Activated CD8-positive, alpha-beta memory T cell treated with anti-CD3 and anti-CD28 coated beads, Interleukin-2, amount 50 U/mL, for 1 hour (primary cell): ENCODE data around the gene UXS1.

Source experiments
- DNase-seq: peaks from one replicate; pipeline ENCODE4 v3.0.0-alpha.2; 2020; ENCODE audit errors: extremely low read depth

UXS1 gene

DNA sequence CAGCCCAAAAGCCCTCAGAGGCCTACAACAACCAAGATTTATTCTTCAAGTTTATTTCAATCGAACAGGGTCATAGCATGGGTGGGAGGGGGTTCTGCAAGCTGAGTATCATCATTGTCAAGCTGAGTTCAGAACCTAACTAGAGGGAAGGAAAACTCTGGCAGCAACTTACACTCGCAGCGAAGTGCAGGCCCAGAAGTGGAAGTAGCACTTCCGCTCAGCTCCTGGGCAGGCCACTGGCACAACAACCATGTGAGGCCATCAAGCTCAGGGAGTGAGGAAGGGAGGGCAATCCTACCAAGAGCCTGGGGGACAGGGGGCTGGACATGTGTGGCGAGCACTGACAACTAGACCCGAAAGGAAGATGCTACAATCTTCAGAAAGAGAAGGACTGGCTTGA lies 4.8 kb downstream of the UXS1 start:
- no peak for DNase-seq

- DNase-seq, result no peak
Observed at GRCh38 chr2:106187273-106187891, 6.7 kb downstream of the UXS1 start.

DNA sequence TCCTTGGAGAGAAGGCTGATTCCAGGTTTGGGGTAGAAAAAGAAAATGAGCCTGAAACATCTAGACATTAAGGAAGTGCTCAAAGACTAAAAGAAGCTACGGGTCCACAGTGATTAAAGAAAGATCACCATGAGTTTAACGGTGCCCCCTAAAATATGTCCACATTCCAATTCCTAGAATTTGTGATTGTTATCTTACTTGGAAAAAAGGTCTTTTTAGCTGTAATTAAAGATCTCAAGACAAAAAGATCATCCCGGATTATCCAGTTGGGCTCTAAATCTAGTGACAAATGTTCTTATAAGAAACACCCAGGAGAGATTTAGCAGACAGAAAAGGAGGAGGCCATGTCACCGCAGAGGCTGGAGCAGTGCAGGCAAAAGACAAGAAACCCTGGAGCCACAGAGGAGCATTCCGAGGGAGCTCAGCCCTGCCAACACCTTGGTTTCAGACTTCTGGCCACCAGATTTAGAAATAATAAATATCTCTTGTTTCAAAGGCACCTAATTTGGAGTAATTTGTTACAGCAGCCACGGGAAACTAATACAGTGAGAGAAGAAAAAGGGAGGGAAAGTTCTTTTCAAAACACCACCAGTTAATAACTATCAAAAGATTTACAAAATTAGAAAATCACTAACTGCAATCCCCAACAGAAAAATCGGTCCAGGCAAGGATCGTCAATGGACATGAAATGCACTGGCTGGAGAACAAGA lies 8.5 kb downstream of the UXS1 start:
- no peak for DNase-seq

DNA sequence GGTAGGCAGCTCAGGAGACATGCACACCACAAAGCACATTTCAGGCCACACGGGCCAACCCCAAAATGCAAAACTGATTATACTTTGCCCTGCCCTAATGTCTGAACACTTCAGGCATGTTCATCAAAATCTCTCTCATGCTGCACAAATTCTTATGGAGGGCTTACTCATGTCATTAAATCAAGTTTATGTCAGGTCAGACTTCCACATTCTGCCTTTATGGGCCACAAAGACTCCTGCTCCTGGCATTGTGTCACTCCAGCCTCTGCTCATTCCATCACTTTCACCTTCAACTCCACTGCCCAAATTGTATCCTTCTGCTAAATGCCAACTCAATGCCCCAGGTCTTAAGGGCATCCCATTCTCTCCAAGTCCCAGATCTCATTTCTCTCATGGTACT lies 9.2 kb downstream of the UXS1 start:
- no peak for DNase-seq

GRCh38 chr2:106184394-106184793 lies 9.7 kb downstream of the UXS1 start:
- no peak for DNase-seq

DNA sequence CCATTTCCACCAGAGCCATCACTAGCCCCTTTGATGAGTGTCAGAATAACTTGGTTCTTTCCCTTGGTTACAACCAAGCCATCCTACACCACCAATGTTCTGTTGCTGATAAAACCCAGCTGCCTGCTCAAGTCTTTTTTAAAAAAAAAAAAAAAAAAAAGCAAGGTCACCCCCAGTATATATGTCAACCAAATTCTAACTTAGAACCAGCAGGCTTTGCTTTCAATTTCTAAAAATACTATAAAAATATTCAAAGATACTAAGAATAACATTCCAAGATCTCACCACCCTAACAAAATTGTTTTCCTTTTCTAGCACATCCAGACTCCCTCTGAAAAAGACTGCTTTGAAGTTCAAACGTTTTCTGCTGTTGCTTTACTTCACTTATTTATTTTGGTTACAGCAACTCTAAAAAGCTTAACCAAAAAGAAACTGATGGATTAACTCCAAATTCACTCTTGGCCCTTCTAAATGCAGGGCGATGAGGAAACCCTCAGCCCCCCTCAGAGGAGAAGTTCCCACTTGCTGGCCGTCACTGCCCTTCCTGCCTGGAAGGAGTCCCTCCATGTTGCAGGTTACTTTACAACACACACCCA lies 10.9 kb downstream of the UXS1 start:
- no peak for DNase-seq

GRCh38 chr2:106181064-106181463 lies 13.0 kb downstream of the UXS1 start:
- DNase-seq, result no peak

GRCh38 chr2:106180602-106181001 lies 13.5 kb downstream of the UXS1 start:
- DNase-seq, result no peak

DNA sequence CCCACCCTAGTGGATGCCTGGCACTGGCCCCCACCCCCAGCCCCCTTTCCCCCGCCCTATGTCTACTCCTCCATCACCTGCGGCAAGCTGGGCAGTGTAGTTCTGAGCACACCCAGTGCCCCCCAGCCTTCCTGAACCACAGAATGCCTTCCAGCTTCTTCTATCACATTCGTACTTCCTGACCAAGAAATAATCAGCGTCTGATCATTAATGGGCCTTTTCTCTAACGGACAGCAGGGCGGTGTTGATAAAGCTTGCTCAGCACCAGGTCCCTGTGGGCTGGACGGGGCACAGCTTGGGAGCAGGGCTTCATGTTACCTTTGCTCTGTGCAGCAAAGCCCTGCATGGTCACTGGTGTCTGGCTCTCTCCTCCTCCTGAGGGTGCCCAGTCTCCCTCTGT lies 15.4 kb downstream of the UXS1 start:
- no peak for DNase-seq

DNA sequence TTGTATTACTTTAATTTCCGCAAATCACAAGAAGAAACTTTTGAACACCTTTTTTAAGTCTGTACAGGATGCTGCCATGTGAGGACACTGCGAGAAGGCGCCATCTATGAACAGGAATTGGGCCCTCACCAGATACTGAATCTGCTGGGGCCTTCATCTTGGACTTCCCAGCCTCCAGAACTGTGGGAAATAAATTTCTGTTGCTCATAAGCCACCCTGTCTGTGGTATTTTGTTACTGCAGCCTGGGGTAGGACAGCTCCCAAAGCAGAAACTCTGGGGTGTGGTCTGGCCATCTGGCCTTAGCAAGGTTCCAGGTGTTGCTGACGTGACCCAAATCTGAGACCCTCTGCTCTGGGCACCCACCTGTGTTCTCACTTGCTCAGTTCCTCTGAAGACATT lies 16.5 kb downstream of the UXS1 start:
- no peak for DNase-seq

- no peak for DNase-seq
Observed at GRCh38 chr2:106176446-106177099, 17.5 kb downstream of the UXS1 start.

DNA sequence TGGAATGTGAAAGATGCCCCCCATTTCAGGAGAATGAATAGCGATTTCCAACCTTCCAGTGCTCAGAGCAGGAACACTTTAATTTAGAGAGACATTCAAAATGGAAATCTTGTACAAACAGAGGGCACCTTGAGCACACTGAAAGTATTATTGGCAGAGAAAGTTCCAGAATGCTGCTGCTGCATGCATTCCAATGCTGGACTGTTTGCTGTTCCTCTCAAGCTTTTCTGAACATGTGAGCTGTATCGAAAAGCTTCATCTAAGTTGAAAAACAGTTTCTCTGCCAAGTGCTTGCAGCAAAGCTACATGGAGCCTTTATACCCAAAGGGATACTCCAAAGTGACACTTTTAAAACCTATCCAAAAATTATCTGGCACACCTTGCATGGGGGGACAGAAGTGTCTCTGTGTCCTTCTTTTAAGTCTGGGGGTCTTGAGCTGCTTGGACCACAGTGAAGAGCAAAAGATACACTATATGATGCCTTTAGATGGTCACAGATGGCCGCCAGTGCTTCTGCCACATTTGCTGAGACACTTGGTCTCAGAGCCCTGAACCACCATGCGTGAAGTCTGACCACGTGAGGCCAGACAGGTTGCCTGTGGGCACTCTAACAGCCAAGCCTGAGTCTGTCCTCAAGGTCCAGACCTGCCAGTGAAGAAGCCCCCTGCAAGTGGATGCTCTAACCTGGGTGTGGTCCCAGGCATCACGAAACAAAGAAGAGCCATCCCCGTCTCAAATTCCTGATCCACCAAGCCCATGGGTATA lies 18.8 kb downstream of the UXS1 start:
- DNase-seq, result no peak

DNA sequence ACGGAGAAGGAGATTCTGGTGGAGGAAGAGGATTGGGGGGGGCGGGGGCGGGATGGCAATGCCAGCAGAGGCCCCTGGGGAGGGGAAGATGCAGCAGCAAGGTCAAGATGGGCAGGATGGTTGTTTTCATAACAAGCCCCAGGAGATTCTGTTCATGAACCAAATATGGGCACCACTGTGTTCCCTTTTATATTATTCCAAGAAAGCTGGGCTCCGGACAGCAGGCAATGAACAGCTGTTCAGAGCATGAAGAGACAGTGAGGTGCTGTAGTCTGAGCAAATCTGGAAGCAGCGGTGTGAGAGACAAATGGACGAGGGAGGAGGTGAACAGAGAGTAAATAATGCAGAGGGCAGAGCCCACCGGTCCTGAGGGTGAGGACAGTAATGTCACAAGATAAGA lies 20.0 kb downstream of the UXS1 start:
- no peak for DNase-seq

DNA sequence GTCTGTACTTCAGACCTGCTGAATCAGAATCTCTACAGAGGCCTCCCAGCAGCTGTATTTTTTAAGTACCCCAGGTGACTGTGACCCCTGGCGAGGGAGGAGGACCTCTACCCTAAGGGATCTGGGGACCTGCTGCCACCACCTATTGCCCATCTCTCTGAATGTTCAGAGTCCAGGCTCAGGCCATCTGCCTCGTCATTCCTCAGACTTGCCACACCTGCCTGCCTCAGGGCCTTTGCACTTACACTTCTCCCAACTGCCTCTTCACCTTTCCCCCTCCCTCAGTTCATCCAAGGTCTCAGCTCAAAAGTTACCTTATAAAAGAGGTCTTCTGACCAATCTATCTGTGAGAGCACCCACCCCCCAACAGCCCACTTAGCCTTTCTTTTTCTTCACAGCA lies 21.5 kb downstream of the UXS1 start:
- no peak for DNase-seq

DNA sequence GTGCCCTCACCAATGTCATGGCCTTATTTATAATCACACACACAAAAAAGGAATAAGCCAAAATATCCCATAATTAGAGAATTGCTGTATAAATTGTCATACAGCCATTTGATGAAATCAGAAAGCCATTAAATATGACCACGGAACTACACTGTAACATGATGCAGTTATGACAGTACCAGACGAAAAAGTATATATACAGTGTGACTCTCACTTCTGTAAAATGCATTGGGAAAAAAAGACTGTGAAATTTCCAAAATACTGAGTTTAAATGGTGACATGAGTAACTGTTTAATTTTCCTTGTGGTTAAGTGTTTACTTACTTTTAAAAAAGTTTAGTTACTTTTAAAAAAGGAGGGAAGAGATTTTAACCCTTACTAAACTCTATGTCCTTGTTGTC lies 25.4 kb downstream of the UXS1 start:
- no peak for DNase-seq

DNA sequence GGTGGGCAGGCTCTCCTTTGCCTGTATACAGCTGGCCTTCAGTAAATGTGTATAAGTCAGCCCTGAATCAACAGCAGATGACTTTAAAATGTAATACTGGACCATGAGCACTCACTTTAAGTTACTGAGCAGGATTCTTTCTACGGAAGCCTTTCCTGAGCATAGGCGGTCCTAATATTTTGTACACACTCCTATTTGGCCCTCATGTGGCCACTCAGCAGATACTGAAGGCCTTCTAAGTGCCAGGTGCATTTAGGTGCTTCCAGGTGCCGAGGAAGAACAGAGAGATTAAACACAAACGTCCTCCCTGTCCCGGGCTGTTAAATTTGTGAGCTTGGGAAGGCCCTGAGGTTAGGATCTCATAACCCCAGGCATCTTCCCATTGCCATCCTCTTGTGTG lies 27.0 kb downstream of the UXS1 start:
- DNase-seq, result no peak

GRCh38 chr2:106165561-106165960 lies 28.5 kb downstream of the UXS1 start:
- DNase-seq, result no peak

GRCh38 chr2:106165029-106165428 lies 29.1 kb downstream of the UXS1 start:
- DNase-seq, result no peak

GRCh38 chr2:106163948-106164545 lies 30.1 kb downstream of the UXS1 start:
- no peak for DNase-seq

DNA sequence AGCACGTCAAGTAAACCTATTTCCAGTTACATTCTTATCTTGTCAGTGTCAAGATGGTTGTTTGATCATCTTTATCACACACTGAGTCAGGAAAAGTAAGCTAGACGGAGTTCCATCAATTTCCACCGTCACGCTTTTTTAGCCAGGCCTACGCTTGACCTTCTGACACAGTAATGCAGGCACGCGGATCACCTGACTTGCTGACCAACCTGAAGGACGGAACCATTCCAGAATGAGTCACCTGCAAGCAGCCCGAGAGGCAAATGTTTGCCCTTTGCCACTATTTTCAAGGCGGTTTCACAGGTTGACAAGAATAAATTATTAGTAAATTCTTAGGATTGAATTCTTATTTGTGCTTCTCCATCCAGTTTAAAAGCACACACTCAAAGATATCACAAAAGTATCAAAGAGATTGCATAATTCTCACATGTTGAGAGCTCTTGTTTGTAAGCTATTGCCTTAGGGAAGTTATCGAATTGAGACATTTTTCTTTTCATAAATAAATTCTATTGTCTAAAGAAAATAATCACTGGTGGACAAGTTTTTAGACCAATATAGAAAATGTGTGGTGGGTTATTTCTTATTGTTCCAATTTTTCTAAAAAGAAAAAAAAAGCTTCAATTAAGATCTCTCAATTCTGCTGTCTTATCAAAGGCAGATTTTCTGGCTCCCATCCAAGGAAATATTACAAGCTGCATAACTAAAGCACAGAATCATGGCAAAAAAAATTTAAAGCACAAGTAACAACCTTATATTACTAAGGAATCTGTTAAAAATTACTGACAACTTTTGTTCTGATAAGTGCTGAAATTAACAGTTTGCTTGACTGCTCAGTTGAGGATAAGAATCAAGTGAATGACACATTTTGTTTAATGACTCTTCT lies 31.9 kb downstream of the UXS1 start:
- no peak for DNase-seq

DNA sequence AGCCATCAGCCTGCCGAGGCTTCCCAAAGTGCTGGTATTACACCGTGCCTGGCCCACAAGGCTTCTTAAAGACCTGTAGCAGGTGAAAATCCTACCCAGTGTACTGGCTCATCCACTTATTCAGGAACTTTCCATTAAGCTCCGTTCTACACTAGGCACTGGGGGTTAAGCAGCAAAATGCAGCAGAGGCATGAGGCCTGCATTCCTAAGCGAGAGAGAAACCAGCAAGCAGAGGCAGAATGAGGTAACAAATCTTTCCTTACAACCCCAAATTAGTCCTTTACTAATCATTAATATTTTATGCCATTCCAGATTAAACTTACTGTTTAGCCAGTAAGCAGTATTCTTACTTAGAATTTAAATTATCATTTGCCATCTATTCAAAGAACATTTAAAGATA lies 32.8 kb downstream of the UXS1 start:
- no peak for DNase-seq
